ENCODE measurements around the gene UCK1.
"Not testable (repeated sequence)": the region's sequence is repeated elsewhere in the genome, so short reads cannot be mapped to it uniquely, and the experiment has no call there.

UCK1 gene

DNA sequence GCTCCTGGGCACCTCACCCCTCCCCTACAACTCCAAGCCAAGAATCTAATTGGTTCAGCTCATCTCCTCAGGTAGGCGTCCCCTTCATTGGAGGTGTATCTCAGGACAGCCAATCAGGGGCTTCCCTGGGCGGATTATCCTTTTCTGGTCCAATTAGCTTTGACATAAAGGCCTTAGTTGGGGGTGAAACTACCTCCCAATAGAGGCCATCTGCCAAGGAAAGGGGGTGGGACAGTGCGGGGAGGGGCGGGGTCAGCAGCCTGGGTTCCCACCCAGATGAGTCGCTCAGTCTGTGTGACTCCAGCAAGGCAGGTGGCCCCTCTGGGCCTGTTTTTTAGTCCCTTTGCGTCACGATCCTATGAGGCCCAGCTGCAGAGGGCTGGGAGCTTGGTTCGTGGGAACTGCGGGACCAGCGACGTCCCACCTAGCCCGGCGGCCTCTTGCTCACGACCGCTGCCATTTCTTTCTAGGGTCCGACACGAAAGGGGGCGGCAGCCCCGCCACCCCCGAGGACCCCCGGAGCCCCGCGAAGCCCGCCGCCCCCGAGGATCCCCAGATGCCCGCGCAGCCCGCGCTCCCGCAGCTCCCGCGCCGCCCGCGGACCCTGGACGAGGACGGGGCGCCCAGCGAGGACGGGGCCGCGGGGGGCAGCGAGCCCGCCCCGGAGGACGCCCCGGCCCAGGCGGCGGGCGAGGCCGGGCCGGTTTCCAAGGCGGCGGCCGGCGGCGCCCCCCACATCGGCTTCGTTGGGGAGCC lies 23.2 kb upstream of the UCK1 start:
- no peak for DNase-seq (ENCODE audit: low spot score)

- no peak for DNase-seq (ENCODE audit: low spot score)
These were observed 21.0 kb upstream of the UCK1 start for GRCh38 chr9:131552030-131552429.

GRCh38 chr9:131550465-131550864 lies 19.4 kb upstream of the UCK1 start:
- DNase-seq (ENCODE audit: low spot score): not testable (repeated sequence)

DNA sequence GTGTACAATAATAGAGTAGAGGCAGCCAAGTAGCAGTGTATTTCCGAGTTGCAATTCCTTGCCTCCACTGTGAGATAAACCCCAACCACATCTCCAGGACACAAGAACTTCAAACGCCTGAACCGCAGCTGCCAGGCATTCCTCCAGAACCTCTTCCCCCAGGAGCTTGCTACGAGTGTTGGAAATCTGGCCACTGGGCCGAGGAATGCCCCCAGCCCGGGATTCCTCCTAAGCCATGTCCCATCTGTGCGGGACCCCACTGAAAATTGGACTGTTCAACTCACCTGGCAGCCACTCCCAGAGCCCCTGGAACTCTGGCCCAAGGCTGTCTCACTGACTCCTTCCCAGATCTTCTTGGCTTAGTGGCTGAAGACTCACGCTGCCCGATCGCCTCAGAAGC lies 18.1 kb upstream of the UCK1 start:
- DNase-seq (ENCODE audit: low spot score): not testable (repeated sequence)

DNA sequence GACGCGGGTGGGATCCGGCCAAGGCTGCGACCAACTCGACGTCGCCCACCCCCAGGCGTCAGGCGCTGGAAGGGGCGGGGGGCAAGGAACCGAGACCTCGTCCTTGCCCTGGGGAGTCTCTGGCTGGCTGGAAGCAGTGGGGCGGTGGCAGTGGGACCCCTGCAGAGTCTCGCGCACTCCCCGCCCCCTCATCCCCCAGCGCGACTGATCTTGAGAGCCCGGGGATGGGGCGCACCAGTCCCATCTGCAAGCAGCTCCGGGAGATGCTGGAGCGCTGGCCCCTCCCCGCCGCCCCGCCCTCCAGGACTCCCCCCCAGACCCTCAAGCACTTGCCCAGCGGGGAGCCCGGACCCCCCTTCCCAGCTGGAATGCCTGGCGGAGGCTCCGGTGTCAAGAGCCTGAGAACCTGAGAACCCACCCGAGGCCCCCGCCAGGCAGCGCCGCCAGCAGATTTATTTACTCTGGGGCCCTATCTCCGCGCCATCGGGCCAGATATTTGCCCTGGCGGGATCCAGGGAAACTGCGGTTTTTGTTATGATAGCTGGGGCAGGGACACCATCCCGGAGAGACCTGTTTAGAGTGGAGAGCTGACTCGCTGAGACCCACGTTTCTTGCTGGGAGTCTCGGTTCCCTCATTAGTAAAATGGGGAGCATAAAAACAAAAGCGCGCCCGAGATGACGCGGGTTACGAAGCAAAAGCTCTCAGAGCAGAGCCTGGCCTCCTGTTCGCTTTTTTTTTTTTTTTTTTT lies 15.4 kb upstream of the UCK1 start:
- DNase-seq (ENCODE audit: low spot score): no peak

DNA sequence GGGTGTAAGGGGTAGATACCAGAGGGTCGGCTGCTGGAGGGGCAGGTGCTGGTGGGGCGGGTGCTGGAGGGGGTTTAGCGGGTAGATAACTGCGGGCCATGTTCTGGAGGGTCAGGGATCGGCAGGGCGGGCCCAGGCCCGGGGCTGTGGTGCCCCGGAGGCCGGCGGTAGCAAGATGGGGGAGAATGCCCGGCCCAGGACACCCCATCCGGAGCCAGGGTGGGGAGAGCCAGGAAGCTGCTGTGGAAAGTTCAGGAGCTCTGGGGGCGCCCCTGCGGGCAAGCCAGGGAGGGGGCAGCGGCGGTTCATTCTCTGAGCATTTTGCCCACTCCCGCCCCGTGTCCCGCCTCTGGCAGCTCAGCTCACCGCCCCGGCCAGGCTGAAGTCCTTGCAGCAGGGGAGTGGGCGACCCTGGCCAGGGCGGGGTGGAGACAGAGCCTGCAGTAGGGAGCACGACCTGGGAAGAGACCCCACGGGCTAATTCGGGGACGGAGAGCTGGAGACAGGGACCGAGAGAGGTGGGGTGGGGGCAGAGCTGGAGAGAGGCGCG lies 14.8 kb upstream of the UCK1 start:
- DNase-seq (ENCODE audit: low spot score): no peak

DNA sequence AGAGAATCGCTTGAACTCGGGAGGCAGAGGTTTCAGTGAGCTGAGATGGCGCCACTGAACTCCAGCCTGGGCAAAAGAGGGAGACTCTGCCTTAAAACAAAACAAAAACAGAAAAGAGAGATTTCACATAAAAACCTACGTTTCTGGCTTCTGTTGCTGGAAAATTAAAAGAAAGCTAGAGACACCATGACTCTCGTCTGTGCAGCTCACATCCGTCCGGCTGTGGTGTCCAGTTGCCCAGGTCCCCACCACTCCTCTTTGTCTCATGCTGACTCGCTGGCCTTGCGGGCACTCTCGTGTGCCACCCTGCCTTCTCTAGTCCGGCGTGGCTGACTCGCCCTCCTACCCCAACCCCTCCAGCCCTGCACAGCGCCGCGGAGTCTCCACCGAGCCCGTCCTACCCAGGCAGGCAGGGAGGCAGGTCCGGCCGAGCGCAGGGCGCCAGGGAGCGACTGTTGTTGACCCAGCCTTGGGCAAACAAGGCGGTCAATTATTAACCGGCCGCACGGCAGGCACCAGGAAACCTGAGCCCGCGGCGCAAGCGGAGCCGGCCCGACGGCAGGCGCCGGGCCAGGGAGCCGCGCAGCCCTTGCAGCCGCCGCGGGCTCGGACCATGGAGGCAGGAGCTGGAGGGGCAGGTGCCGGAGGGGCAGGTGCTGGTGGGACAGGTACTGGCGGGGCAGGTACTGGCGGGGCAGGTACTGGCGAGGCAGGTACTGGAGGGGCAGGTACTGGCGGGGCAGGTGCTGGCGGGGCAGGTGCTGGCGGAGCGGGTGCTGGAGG lies 14.1 kb upstream of the UCK1 start, which contains the start of gene PRRT1B:
Gene PRRT1B (plus strand): TSS at position 521 of the 783 bp plus-strand sequence. CDS start 93 bp downstream, at position 614.
- no peak for DNase-seq (ENCODE audit: low spot score)

DNA sequence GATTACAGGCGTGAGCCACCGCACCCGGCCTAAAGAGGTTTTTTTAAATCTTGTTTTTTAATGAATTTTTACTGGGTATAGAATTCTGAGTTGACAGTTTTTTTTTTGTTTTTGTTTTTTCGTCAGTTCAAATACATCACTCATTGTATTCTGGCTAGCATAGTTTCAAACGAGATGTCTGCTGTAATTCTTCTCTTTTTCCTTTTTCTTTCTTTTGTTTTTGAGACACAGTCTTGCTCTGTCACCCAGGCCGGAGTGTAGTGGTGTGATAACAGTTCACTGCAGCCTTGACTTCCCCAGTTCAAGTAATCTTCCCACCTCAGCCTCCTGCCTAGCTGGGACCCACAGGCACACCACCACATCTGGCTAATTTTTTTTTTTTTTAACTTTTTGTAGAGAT lies 12.1 kb upstream of the UCK1 start:
- no peak for DNase-seq (ENCODE audit: low spot score)

- DNase-seq (ENCODE audit: low spot score): no peak
These were observed 8.3 kb upstream of the UCK1 start for GRCh38 chr9:131539223-131539923.

- no peak for DNase-seq (ENCODE audit: low spot score)
These were observed 6.9 kb upstream of the UCK1 start for GRCh38 chr9:131537946-131538345.

- no peak for DNase-seq (ENCODE audit: low spot score)
These were observed 3.7 kb upstream of the UCK1 start for GRCh38 chr9:131534721-131535237.

- peak; percentile 13 for DNase-seq (ENCODE audit: low spot score)
These were observed 530 bp downstream of the UCK1 start for GRCh38 chr9:131530546-131530919.

GRCh38 chr9:131529597-131530545 lies 1.2 kb downstream of the UCK1 start:
- no peak for DNase-seq (ENCODE audit: low spot score)

DNA sequence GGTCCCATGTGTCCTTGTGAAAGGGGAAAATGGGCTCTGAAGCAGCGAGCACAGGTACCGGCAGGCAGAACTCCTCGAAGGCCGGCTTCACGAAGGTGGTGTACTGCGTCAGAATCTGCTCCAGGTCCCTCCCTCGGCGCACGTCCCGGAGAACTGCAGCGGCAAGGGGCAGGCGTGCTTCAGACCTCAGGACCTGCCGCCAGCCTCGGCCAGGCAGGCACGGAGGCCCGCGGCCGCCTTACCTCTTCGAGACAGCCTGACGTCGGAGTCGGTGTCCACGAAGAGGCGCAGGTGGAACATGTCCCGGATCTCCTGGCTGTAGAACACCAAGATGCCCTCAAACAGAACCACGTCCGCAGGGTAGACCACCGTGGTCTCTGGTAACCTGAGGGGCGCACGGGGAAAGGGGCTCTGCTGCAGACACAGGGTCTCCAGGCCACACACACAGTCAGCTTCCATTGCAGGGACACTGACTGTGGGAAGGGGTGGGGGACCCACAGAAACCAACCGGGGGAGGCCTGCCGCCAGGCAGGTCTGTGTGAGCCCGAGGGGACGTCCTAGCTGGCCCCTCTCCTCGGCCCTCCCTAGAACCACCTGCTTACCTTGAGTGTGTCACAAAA lies 2.1 kb downstream of the UCK1 start:
- DNase-seq (ENCODE audit: low spot score): no peak

DNA sequence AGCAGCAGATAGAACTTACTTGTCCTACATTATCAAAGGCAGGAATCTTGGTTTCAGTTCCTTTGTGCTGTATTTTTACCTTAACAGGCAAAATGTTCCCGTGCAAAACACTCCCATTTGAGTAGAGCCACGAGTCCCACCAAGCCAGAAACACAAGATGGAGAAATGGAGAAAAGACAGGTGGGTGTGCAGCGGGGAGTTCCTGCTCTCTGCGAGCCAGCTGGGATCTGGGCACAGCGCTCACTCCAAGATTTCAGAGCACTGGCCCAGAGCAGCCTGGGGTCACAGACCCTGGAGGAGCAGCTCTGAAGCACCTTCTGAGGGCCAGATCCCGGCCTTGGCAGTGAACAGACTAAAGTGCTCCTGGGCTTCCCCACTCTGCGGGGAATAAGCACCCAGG lies 2.9 kb downstream of the UCK1 start:
- DNase-seq (ENCODE audit: low spot score): no peak

- DNase-seq (ENCODE audit: low spot score): no peak
These were observed 5.2 kb downstream of the UCK1 start for GRCh38 chr9:131525643-131526565.

DNA sequence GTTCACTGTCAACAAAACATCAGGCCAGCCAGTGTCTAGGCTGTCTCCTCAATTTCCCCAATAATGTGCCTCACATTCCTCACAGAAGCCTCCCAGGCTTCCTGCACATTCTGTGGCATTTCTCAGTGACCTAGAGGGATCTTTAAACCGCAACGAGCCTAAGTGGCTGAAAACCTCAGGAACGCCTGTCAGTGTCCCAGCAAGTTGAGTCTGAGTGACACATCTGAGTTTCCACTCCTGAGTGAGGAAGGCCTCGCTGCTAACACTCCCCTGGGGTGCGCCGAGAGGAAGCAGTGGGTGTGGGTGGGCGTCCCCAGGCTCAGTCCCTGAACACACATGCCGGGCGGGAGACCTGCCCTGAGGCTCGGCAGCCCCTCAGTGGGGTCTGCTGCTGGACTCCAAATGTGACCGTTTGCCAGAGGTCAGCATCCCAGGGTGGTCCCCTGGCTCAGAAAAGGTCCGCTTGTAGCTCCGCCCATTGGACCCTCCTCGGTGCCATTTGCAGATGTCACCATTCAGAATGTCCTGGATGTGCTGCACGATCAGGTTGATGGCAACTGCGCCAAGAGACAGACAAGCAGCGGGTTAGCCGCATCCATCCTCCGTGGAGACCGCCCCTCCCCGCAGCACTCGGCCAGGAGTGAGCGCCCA lies 6.3 kb downstream of the UCK1 start:
- DNase-seq (ENCODE audit: low spot score): no peak
